Activated CD4-positive, alpha-beta T cell treated with anti-CD3 and anti-CD28 coated beads, Interleukin-2, Interleukin-4, amounts not matched to agents 100 ng/mL and 50 ng/mL, durations not matched to agents 16 hours and 8 hours (primary cell): ENCODE measurements around the gene PLCB1.
"Not testable (repeated sequence)": the region's sequence is repeated elsewhere in the genome, so short reads cannot be mapped to it uniquely, and the experiment has no call there.

Experiments
- DNase-seq: peaks from one replicate; pipeline ENCODE4 v3.0.0-alpha.2; 2020; ENCODE audit warnings: low spot score

Gene PLCB1

GRCh38 chr20:8547035-8547650, 415.1 kb downstream of the PLCB1 start:
- no peak for DNase-seq

- no peak for DNase-seq
Observed at GRCh38 chr20:8547968-8548588, 416.0 kb downstream of the PLCB1 start.

- DNase-seq = no peak
Observed at GRCh38 chr20:8549192-8549591, 417.1 kb downstream of the PLCB1 start.

GRCh38 chr20:8557711-8558110, 425.6 kb downstream of the PLCB1 start:
- no peak for DNase-seq

GRCh38 chr20:8562356-8562755, 430.3 kb downstream of the PLCB1 start:
- DNase-seq = no peak

- DNase-seq = no peak
Observed at GRCh38 chr20:8568075-8568474, 436.0 kb downstream of the PLCB1 start.

- no peak for DNase-seq
Observed at GRCh38 chr20:8569766-8570165, 437.7 kb downstream of the PLCB1 start.

GRCh38 chr20:8571611-8572010, 439.5 kb downstream of the PLCB1 start:
- no peak for DNase-seq

- no peak for DNase-seq
Observed at GRCh38 chr20:8573686-8574085, 441.6 kb downstream of the PLCB1 start.

GRCh38 chr20:8575114-8575513, 443.0 kb downstream of the PLCB1 start:
- no peak for DNase-seq

GRCh38 chr20:8578161-8578865, 446.2 kb downstream of the PLCB1 start:
- no peak for DNase-seq

- DNase-seq = no peak
Observed at GRCh38 chr20:8579035-8579434, 447.0 kb downstream of the PLCB1 start.

GRCh38 chr20:8581446-8582183, 449.5 kb downstream of the PLCB1 start:
- DNase-seq = no peak

GRCh38 chr20:8583012-8583565, 451.0 kb downstream of the PLCB1 start:
- DNase-seq = no peak

GRCh38 chr20:8583566-8584043, 451.5 kb downstream of the PLCB1 start:
- DNase-seq = no peak

GRCh38 chr20:8587251-8587650, 455.2 kb downstream of the PLCB1 start:
- no peak for DNase-seq

- no peak for DNase-seq
Observed at GRCh38 chr20:8587810-8588209, 455.7 kb downstream of the PLCB1 start.

GRCh38 chr20:8589956-8590355, 457.9 kb downstream of the PLCB1 start:
- no peak for DNase-seq

- not testable (repeated sequence) for DNase-seq
Observed at GRCh38 chr20:8600910-8601541, 469.0 kb downstream of the PLCB1 start.

GRCh38 chr20:8601542-8601912, 469.5 kb downstream of the PLCB1 start:
- DNase-seq = no peak

- DNase-seq = no peak
Observed at GRCh38 chr20:8602389-8603116, 470.5 kb downstream of the PLCB1 start.
